SK-N-SH treated with all-trans-retinoic acid at 6 μM for 48 hours (cell line): ENCODE measurements around the gene TMEM14A.

Source experiments
- ARNTL ChIP-seq: fragments of 450-650 bp; formaldehyde crosslinking; IDR thresholded peaks from 2 replicates; pipeline ENCODE4 v1.5.0; 2020; ENCODE audit warnings: low read depth, mild to moderate bottlenecking, moderate library complexity, borderline replicate concordance
- TF ChIP-seq, protein P1 (sequence below): fragments of 250-450 bp; sonication (Bioruptor Pico); IDR thresholded peaks from 2 replicates; pipeline ENCODE4 v1.5.0; 2020; ENCODE audit warnings: mild to moderate bottlenecking, moderate library complexity

DNA sequence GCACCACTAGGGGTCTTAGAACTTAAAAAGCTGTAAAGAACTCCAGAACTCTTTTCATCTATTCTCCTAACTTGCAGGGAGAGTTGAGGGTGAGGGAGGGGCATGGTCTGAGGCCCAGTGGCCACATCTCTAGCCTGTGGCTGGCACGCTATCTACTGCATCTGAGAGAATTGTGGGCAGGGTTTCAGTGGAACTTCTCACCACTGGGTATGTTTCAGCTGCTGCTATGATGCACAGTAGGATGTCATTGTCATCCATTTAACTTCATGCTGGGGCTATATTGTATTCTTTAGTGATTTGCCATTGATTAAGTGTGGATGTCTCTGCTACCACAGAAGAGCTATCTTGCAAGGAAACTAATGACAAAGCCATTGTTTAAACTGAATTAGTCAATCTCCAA, 4.5 kb downstream of the TMEM14A start:
- no peak for TF ChIP-seq ARNTL (CRISPR knock-in tag)
- TF ChIP-seq, protein P1, sequence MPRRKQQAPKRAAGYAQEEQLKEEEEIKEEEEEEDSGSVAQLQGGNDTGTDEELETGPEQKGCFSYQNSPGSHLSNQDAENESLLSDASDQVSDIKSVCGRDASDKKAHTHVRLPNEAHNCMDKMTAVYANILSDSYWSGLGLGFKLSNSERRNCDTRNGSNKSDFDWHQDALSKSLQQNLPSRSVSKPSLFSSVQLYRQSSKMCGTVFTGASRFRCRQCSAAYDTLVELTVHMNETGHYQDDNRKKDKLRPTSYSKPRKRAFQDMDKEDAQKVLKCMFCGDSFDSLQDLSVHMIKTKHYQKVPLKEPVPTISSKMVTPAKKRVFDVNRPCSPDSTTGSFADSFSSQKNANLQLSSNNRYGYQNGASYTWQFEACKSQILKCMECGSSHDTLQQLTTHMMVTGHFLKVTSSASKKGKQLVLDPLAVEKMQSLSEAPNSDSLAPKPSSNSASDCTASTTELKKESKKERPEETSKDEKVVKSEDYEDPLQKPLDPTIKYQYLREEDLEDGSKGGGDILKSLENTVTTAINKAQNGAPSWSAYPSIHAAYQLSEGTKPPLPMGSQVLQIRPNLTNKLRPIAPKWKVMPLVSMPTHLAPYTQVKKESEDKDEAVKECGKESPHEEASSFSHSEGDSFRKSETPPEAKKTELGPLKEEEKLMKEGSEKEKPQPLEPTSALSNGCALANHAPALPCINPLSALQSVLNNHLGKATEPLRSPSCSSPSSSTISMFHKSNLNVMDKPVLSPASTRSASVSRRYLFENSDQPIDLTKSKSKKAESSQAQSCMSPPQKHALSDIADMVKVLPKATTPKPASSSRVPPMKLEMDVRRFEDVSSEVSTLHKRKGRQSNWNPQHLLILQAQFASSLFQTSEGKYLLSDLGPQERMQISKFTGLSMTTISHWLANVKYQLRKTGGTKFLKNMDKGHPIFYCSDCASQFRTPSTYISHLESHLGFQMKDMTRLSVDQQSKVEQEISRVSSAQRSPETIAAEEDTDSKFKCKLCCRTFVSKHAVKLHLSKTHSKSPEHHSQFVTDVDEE (CRISPR knock-in tag): no peak
